ENCODE measurements around the gene HEMK1. TPM values are rescaled to one million over a fixed set of nuclear protein-coding genes. Genes with fewer than 3 reads are reported as not detected.

Gene HEMK1
- total and polyA plus RNA-seq, 2 experiments from 2014 or later: 23.3 to 37.4 TPM

DNA sequence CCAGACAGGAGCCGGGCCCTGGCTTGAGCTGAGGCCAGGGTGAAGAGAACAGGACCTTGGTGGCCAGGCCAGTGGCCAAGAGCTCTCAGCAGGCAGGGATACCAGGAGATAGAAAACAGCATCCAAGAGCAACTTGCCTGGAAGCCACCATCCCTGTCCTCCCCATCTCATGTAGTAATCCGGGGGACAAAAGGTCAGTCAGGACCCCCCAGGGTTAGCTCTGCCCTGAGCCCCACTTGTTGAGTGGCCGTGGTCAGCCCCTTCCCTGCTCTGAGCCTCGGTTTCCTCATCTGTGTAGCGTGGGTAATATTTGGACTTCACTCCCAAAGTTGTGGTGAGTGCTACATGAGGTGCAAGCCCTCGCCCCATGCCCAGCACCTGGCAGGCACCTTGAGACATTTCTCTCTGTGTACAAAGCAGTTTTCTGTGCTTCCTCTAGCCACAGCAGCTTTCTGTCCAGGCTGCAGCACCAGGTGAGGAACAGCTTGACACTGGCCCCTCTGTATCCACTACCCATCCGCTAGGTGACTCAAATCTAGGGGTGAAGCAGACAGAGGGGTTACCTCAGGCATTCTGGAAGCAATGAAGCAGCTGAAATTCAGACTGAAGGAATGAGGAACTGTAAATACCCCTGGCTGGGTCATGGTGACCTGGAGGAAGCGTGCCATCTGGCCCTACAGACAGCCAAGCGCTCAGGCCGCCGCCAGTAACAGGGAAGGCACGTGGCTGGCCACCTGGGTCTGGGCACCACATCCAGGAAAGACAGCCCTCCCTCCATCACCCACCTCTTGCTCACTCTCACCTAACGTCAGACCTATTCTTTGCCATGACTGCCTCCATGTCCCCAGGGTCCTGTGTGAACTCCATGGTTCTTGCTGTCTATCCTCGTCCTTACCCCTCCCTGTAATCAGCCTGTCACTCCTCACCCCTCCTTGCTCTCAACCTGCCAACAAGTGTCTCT lies 35.6 kb downstream of the HEMK1 start:
- H3K36me3 ChIP-seq: peaks cover 8% of the 10 kb centered on the region

GRCh38 chr3:50605901-50606326 lies 36.6 kb downstream of the HEMK1 start:
- no peak for DNase-seq (ENCODE audit: low read depth in 1 of 2, low spot score in 1 of 2)
- Histone ChIP-seq H3K27me3 (no peaks in the 10 kb centered on the region), H3K9me3 (ENCODE audit: low read depth) (no peaks in the 10 kb centered on the region), H3K4me3 (no peak overlapping the region), H3K36me3 (peaks cover 8% of the 10 kb centered on the region), H3K27ac (no peak overlapping the region), H3K4me1 (ENCODE audit: low read depth) (peaks cover 22% of the 10 kb centered on the region)
- TF ChIP-seq, protein P1, sequence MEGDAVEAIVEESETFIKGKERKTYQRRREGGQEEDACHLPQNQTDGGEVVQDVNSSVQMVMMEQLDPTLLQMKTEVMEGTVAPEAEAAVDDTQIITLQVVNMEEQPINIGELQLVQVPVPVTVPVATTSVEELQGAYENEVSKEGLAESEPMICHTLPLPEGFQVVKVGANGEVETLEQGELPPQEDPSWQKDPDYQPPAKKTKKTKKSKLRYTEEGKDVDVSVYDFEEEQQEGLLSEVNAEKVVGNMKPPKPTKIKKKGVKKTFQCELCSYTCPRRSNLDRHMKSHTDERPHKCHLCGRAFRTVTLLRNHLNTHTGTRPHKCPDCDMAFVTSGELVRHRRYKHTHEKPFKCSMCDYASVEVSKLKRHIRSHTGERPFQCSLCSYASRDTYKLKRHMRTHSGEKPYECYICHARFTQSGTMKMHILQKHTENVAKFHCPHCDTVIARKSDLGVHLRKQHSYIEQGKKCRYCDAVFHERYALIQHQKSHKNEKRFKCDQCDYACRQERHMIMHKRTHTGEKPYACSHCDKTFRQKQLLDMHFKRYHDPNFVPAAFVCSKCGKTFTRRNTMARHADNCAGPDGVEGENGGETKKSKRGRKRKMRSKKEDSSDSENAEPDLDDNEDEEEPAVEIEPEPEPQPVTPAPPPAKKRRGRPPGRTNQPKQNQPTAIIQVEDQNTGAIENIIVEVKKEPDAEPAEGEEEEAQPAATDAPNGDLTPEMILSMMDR (IDR thresholded peaks at IDR 0.05; ENCODE audit: low read depth, low read length): no peak

More for the DNA sequence above, 35.6 kb downstream of the HEMK1 start:
- no peak for DNase-seq (ENCODE audit: low read depth in 1 of 2, low spot score in 1 of 2)
- Histone ChIP-seq H3K27me3 (no peaks in the 10 kb centered on the region), H3K4me3 (no peak overlapping the region), H3K4me1 (ENCODE audit: low read depth) (peaks cover 25% of the 10 kb centered on the region), H3K27ac (no peak overlapping the region), H3K9me3 (ENCODE audit: low read depth) (no peaks in the 10 kb centered on the region)
- TF ChIP-seq, protein P1 (IDR thresholded peaks at IDR 0.05; ENCODE audit: low read depth, low read length): no peak

DNA sequence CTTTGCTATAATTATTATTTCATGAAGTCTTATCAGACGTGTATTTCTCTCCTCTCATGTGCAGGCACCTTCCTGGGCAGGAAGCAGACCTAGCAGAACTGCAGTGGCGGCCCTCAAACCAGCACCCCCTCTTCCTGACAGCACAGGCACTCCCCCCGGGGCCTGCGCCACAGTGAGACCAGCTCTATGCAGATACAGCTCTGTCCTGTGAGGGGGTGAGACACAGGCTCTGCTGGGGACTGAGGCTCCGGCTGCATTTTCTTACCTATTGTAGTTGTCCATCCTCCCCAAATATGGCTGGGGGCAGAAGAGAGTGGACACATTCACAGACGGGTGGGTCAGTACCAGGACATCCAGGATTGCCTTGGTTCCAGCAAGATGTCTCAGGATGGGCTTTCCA lies 37.3 kb downstream of the HEMK1 start:
- Histone ChIP-seq H3K36me3 (peaks cover 8% of the 10 kb centered on the region), H3K4me1 (ENCODE audit: low read depth) (peaks cover 17% of the 10 kb centered on the region)

GRCh38 chr3:50607271-50608091 lies 38.2 kb downstream of the HEMK1 start:
- no peaks in the 10 kb centered on the region for H3K27me3 ChIP-seq
- no peak overlapping the region for H3K4me3 ChIP-seq
- no peak overlapping the region for H3K27ac ChIP-seq
- H3K36me3 ChIP-seq: peaks cover 8% of the 10 kb centered on the region
- DNase-seq (ENCODE audit: low read depth in 1 of 2, low spot score in 1 of 2): no peak
- no peaks in the 10 kb centered on the region for H3K9me3 ChIP-seq (ENCODE audit: low read depth)
- peaks cover 11% of the 10 kb centered on the region for H3K4me1 ChIP-seq (ENCODE audit: low read depth)
- TF ChIP-seq, protein P1 (IDR thresholded peaks at IDR 0.05; ENCODE audit: low read depth, low read length): no peak

More for the DNA sequence above, 37.3 kb downstream of the HEMK1 start:
- no peaks in the 10 kb centered on the region for H3K9me3 ChIP-seq (ENCODE audit: low read depth)
- TF ChIP-seq, protein P1 (IDR thresholded peaks at IDR 0.05; ENCODE audit: low read depth, low read length): no peak
- no peak for DNase-seq (ENCODE audit: low read depth in 1 of 2, low spot score in 1 of 2)
- no peaks in the 10 kb centered on the region for H3K27me3 ChIP-seq
- no peak overlapping the region for H3K4me3 ChIP-seq
- H3K27ac ChIP-seq: no peak overlapping the region

GRCh38 chr3:50608278-50608677 lies 39.0 kb downstream of the HEMK1 start:
- TF ChIP-seq, protein P1 (IDR thresholded peaks at IDR 0.05; ENCODE audit: low read depth, low read length): no peak
- no peaks in the 10 kb centered on the region for H3K27me3 ChIP-seq
- DNase-seq (ENCODE audit: low read depth in 1 of 2, low spot score in 1 of 2): no peak
- no peak overlapping the region for H3K27ac ChIP-seq
- no peaks in the 10 kb centered on the region for H3K9me3 ChIP-seq (ENCODE audit: low read depth)
- H3K36me3 ChIP-seq: peaks cover 8% of the 10 kb centered on the region
- H3K4me1 ChIP-seq (ENCODE audit: low read depth): peaks cover 17% of the 10 kb centered on the region
- no peak overlapping the region for H3K4me3 ChIP-seq
